ENCODE measurements around the gene MTG1. TPM values are rescaled to one million over a fixed set of nuclear protein-coding genes. Genes with fewer than 3 reads are reported as not detected.

MTG1 gene
- polyA plus RNA-seq, 4 donors, result 67.4 to 124 (median 90.9) TPM

GRCh38 chr10:133441780-133442179 is 47.8 kb downstream of the MTG1 start:
- H3K36me3 ChIP-seq (ENCODE audit: control insufficient read depth in 3 of 3, insufficient read depth in 2 of 3, low read depth in 1 of 3, low read length in 3 of 3), result no peaks in the 10 kb centered on the region
- H3K9me3 ChIP-seq (ENCODE audit: control insufficient read depth in 2 of 2, insufficient read depth in 1 of 2, low read depth in 1 of 2, low read length in 1 of 2), result peaks cover 0 to 12% of the 10 kb centered on the region in 2 donors
- H3K27me3 ChIP-seq (ENCODE audit: control insufficient read depth in 3 of 3, insufficient read depth in 3 of 3, low read length in 3 of 3), result no peaks in the 10 kb centered on the region
- H3K4me1 ChIP-seq (ENCODE audit: control insufficient read depth in 3 of 3, insufficient read depth in 2 of 3, low read depth in 1 of 3, low read length in 2 of 3), result no peaks in the 10 kb centered on the region
- no peak overlapping the region for H3K4me3 ChIP-seq (ENCODE audit: low read depth in 1 of 3, low read length in 3 of 3)
- DNase-seq (no peak), FAIRE-seq (no peak)
- H3K27ac ChIP-seq (ENCODE audit: low read depth in 1 of 3, low read length in 2 of 3), result no peak overlapping the region
- 67 to 85% (median 77%) methylated on average over 12 of the region's 12 CpGs for WGBS, 3 donors

- no peak overlapping the region for H3K4me3 ChIP-seq (ENCODE audit: low read depth in 1 of 3, low read length in 3 of 3)
- H3K4me1 ChIP-seq (ENCODE audit: control insufficient read depth in 3 of 3, insufficient read depth in 2 of 3, low read depth in 1 of 3, low read length in 2 of 3), result no peaks in the 10 kb centered on the region
- H3K9me3 ChIP-seq (ENCODE audit: control insufficient read depth in 2 of 2, insufficient read depth in 1 of 2, low read depth in 1 of 2, low read length in 1 of 2), result peaks cover 0 to 15% of the 10 kb centered on the region in 2 donors
- DNase-seq (no peak), FAIRE-seq (no peak)
- no peak overlapping the region for H3K27ac ChIP-seq (ENCODE audit: low read depth in 1 of 3, low read length in 2 of 3)
- WGBS, 3 donors, result 74 to 79% (median 76%) methylated on average over 21 to 23 of the region's 23 CpGs
- no peaks in the 10 kb centered on the region for H3K27me3 ChIP-seq (ENCODE audit: control insufficient read depth in 3 of 3, insufficient read depth in 3 of 3, low read length in 3 of 3)
- no peaks in the 10 kb centered on the region for H3K36me3 ChIP-seq (ENCODE audit: control insufficient read depth in 3 of 3, insufficient read depth in 2 of 3, low read depth in 1 of 3, low read length in 3 of 3)
Measured at GRCh38 chr10:133442191-133442966, 48.4 kb downstream of the MTG1 start.

GRCh38 chr10:133442967-133443924 is 49.3 kb downstream of the MTG1 start:
- H3K36me3 ChIP-seq (ENCODE audit: control insufficient read depth in 3 of 3, insufficient read depth in 2 of 3, low read depth in 1 of 3, low read length in 3 of 3), result no peaks in the 10 kb centered on the region
- WGBS, 3 donors, result 85 to 88% (median 86%) methylated on average over 16 of the region's 16 CpGs
- no peak overlapping the region for H3K27ac ChIP-seq (ENCODE audit: low read depth in 1 of 3, low read length in 2 of 3)
- H3K4me1 ChIP-seq (ENCODE audit: control insufficient read depth in 3 of 3, insufficient read depth in 2 of 3, low read depth in 1 of 3, low read length in 2 of 3), result no peaks in the 10 kb centered on the region
- H3K27me3 ChIP-seq (ENCODE audit: control insufficient read depth in 3 of 3, insufficient read depth in 3 of 3, low read length in 3 of 3), result no peaks in the 10 kb centered on the region
- H3K9me3 ChIP-seq (ENCODE audit: control insufficient read depth in 2 of 2, insufficient read depth in 1 of 2, low read depth in 1 of 2, low read length in 1 of 2), result peaks cover 0 to 15% of the 10 kb centered on the region in 2 donors
- DNase-seq (no peak), FAIRE-seq (no peak)
- H3K4me3 ChIP-seq (ENCODE audit: low read depth in 1 of 3, low read length in 3 of 3), result no peak overlapping the region

GRCh38 chr10:133444342-133445267 is 50.6 kb downstream of the MTG1 start:
- DNase-seq (no peak), FAIRE-seq (no peak)
- Histone ChIP-seq H3K4me3 (ENCODE audit: low read depth in 1 of 3, low read length in 3 of 3) (no peak overlapping the region), H3K9me3 (ENCODE audit: control insufficient read depth in 2 of 2, insufficient read depth in 1 of 2, low read depth in 1 of 2, low read length in 1 of 2) (peaks cover 0 to 13% of the 10 kb centered on the region in 2 donors), H3K36me3 (ENCODE audit: control insufficient read depth in 3 of 3, insufficient read depth in 2 of 3, low read depth in 1 of 3, low read length in 3 of 3) (no peaks in the 10 kb centered on the region), H3K4me1 (ENCODE audit: control insufficient read depth in 3 of 3, insufficient read depth in 2 of 3, low read depth in 1 of 3, low read length in 2 of 3) (no peaks in the 10 kb centered on the region), H3K27ac (ENCODE audit: low read depth in 1 of 3, low read length in 2 of 3) (no peak overlapping the region), H3K27me3 (ENCODE audit: control insufficient read depth in 3 of 3, insufficient read depth in 3 of 3, low read length in 3 of 3) (no peaks in the 10 kb centered on the region)
- WGBS, 3 donors, result 84 to 86% (median 84%) methylated on average over 11 to 12 of the region's 12 CpGs

DNA sequence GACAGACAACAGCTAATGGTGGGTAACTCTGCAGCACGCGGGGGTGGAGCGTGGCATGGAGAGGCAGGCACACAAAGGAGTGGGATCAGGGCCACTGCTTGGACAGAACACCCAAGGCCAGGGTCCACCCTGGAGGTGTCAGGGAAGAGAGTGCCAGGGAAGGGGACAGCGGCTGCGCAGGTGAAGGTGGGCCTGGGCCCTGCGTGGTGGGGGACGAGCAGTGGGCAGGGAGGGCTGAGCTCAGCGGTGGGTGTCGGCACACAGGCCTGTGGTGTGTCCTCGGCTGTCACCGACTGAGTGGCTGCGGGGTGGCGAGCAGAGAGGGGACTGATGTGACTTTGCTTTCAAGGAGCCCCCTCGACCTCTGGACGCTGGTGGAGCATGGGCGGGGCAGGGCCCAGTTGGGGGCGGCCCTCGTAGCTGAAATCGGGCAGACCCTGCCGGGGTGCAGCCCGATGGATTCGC is 51.3 kb downstream of the MTG1 start:
- no peak overlapping the region for H3K4me3 ChIP-seq (ENCODE audit: low read depth in 1 of 3, low read length in 3 of 3)
- H3K27ac ChIP-seq (ENCODE audit: low read depth in 1 of 3, low read length in 2 of 3), result no peak overlapping the region
- 90 to 92% (median 91%) methylated on average over 20 to 22 of the region's 22 CpGs for WGBS, 3 donors
- H3K4me1 ChIP-seq (ENCODE audit: control insufficient read depth in 3 of 3, insufficient read depth in 2 of 3, low read depth in 1 of 3, low read length in 2 of 3), result no peaks in the 10 kb centered on the region
- no peaks in the 10 kb centered on the region for H3K27me3 ChIP-seq (ENCODE audit: control insufficient read depth in 3 of 3, insufficient read depth in 3 of 3, low read length in 3 of 3)
- peaks cover 0 to 13% of the 10 kb centered on the region in 2 donors for H3K9me3 ChIP-seq (ENCODE audit: control insufficient read depth in 2 of 2, insufficient read depth in 1 of 2, low read depth in 1 of 2, low read length in 1 of 2)
- H3K36me3 ChIP-seq (ENCODE audit: control insufficient read depth in 3 of 3, insufficient read depth in 2 of 3, low read depth in 1 of 3, low read length in 3 of 3), result no peaks in the 10 kb centered on the region
- FAIRE-seq (no peak), DNase-seq (no peak)

GRCh38 chr10:133445751-133446708 is 52.1 kb downstream of the MTG1 start:
- no peak overlapping the region for H3K27ac ChIP-seq (ENCODE audit: low read depth in 1 of 3, low read length in 2 of 3)
- no peaks in the 10 kb centered on the region for H3K4me1 ChIP-seq (ENCODE audit: control insufficient read depth in 3 of 3, insufficient read depth in 2 of 3, low read depth in 1 of 3, low read length in 2 of 3)
- peaks cover 0 to 13% of the 10 kb centered on the region in 2 donors for H3K9me3 ChIP-seq (ENCODE audit: control insufficient read depth in 2 of 2, insufficient read depth in 1 of 2, low read depth in 1 of 2, low read length in 1 of 2)
- H3K27me3 ChIP-seq (ENCODE audit: control insufficient read depth in 3 of 3, insufficient read depth in 3 of 3, low read length in 3 of 3), result no peaks in the 10 kb centered on the region
- DNase-seq, result no peak
- 61 to 67% (median 64%) methylated on average over 62 to 80 of the region's 80 CpGs for WGBS, 3 donors
- FAIRE-seq, result no peak
- H3K36me3 ChIP-seq (ENCODE audit: control insufficient read depth in 3 of 3, insufficient read depth in 2 of 3, low read depth in 1 of 3, low read length in 3 of 3), result no peaks in the 10 kb centered on the region
- no peak overlapping the region for H3K4me3 ChIP-seq (ENCODE audit: low read depth in 1 of 3, low read length in 3 of 3)

DNA sequence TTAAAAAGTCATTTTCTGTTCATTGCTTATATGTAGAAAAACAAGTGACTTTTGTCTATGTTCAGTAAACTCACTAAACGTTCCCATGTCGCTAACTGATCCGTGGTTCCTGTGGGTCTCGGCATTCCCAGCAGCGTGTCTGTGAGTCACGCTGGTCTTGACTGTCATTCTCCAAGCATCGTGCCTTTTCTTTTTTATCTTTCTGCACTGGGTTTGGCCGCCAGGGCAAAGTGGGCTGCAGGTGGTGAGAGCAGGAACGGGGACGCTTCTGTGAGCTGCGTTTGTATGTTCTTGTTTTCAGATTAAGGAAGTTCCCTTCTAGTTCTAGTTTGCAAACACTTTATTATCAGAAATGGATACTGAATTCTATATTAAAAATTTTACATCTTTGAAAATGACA is 53.0 kb downstream of the MTG1 start:
- Histone ChIP-seq H3K36me3 (ENCODE audit: control insufficient read depth in 3 of 3, insufficient read depth in 2 of 3, low read depth in 1 of 3, low read length in 3 of 3) (no peaks in the 10 kb centered on the region), H3K4me3 (ENCODE audit: low read depth in 1 of 3, low read length in 3 of 3) (no peak overlapping the region), H3K27ac (ENCODE audit: low read depth in 1 of 3, low read length in 2 of 3) (no peak overlapping the region), H3K9me3 (ENCODE audit: control insufficient read depth in 2 of 2, insufficient read depth in 1 of 2, low read depth in 1 of 2, low read length in 1 of 2) (peaks cover 0 to 13% of the 10 kb centered on the region in 2 donors), H3K27me3 (ENCODE audit: control insufficient read depth in 3 of 3, insufficient read depth in 3 of 3, low read length in 3 of 3) (no peaks in the 10 kb centered on the region), H3K4me1 (ENCODE audit: control insufficient read depth in 3 of 3, insufficient read depth in 2 of 3, low read depth in 1 of 3, low read length in 2 of 3) (no peaks in the 10 kb centered on the region)
- FAIRE-seq (no peak), DNase-seq (no peak)
- 84 to 90% (median 87%) methylated on average over 11 of the region's 11 CpGs for WGBS, 3 donors
